Renal pelvis (tissue), 4 donors: ENCODE results near the gene DST. TPM values are rescaled to one million over a fixed set of nuclear protein-coding genes. Genes with fewer than 3 reads are reported as not detected.
"Not testable (repeated sequence)": the region's sequence is repeated elsewhere in the genome, so short reads cannot be mapped to it uniquely, and the experiment has no call there.

Source experiments
- DNase-seq: peaks from one replicate; pipeline ENCODE4 v3.0.0-alpha.2; 2013
- polyA plus RNA-seq, 3 donors: library from polyadenylated mRNA; unstranded; fragments of 120-200 nt; gene quantifications; one replicate each; pipeline ENCODE4 v1.2.1, GENCODE V29; 2013; ENCODE audit not compliant: insufficient read length in 3 of 3

The DST gene
- polyA plus RNA-seq, 3 donors = 197 to 211 (median 198) TPM

- no peak for DNase-seq
These were observed 68.4 kb downstream of the DST start for GRCh38 chr6:56574292-56574691.

GRCh38 chr6:56573624-56574023 is 69.1 kb downstream of the DST start:
- DNase-seq = no peak

- DNase-seq = no peak
These were observed 69.8 kb downstream of the DST start for GRCh38 chr6:56572788-56573471.

- DNase-seq = no peak
These were observed 71.1 kb downstream of the DST start for GRCh38 chr6:56571605-56572004.

- no peak for DNase-seq
These were observed 72.0 kb downstream of the DST start for GRCh38 chr6:56570413-56571359.

- no peak for DNase-seq
These were observed 75.2 kb downstream of the DST start for GRCh38 chr6:56567501-56567900.

GRCh38 chr6:56562730-56563129 is 80.0 kb downstream of the DST start:
- DNase-seq = not testable (repeated sequence)

GRCh38 chr6:56556751-56557540 is 85.7 kb downstream of the DST start:
- DNase-seq = no peak

- no peak for DNase-seq
These were observed 87.2 kb downstream of the DST start for GRCh38 chr6:56555438-56555872.

- no peak for DNase-seq
These were observed 90.2 kb downstream of the DST start for GRCh38 chr6:56552187-56553130.

GRCh38 chr6:56551409-56552120 is 91.1 kb downstream of the DST start:
- no peak for DNase-seq

- no peak for DNase-seq
These were observed 92.4 kb downstream of the DST start for GRCh38 chr6:56550301-56550700.

- no peak for DNase-seq
These were observed 93.7 kb downstream of the DST start for GRCh38 chr6:56549014-56549413.

- no peak for DNase-seq
These were observed 95.0 kb downstream of the DST start for GRCh38 chr6:56547687-56548086.

GRCh38 chr6:56542364-56543331 is 100.0 kb downstream of the DST start:
- peak; percentile 96 for DNase-seq

GRCh38 chr6:56541741-56542360 is 100.8 kb downstream of the DST start:
- DNase-seq = peak; percentile 40

- peak; percentile 40 for DNase-seq
These were observed 101.6 kb downstream of the DST start for GRCh38 chr6:56541030-56541600.
